ENCODE measurements around the gene STK35. TPM values are rescaled to one million over a fixed set of nuclear protein-coding genes. Genes with fewer than 3 reads are reported as not detected.
"Not testable (repeated sequence)": the region's sequence is repeated elsewhere in the genome, so short reads cannot be mapped to it uniquely, and the experiment has no call there.

Gene STK35
- total RNA-seq, 1 donor from 2014 or later = 17.4 TPM

DNA sequence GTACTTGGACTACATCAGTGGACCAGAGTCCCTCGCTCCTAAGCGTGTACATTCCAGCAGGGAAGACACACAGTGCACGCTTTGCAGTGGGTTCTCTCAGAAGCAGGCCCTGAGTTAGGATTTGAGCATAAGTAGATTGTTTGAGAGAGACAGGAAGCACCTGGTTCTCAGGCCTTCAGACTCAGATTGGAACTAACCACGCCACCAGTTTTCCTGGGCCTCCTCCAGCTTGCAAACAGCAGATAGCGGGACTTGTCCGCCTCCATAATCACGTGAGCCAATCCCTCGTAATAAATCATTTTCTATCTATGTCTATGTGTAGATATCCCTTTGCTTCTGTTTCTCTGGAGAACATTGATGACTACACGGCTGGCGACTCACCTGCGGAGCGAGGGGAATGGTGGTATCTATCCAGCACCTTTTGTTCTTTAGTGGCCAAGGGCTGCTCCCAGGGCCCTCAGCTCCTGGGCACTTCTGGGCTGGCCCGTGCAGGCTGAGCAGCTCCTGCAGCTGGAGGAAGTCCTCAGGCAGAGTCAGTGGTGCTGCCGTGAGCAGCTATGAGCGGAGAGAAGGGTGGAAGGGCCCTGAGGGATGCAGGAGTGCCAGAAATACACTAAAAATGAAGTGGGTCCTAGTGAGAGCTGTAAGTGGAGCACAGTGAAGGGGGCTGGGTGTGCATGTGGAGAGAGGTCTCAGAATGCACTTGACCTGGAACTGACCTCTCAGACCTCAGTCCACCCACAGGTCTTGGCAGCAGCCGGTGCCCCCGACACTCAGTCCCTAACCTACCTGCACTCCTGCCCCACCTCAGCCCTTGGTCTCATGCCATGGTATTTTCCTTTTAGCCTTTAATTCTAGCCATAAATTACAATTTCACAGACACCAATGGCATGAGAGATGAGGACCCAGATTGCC lies 76.9 kb downstream of the STK35 start:
- no peak for TF ChIP-seq CTCF (IDR thresholded peaks at IDR 0.05; ENCODE audit: partially characterized antibody, unreplicated experiment)
- Mint-ChIP-seq H3K27ac (ENCODE audit: unreplicated experiment) (no peak overlapping the region), H3K36me3 (ENCODE audit: unreplicated experiment) (no peaks in the 10 kb centered on the region), H3K9me3 (ENCODE audit: unreplicated experiment) (peaks cover 3% of the 10 kb centered on the region), H3K4me3 (ENCODE audit: unreplicated experiment) (no peak overlapping the region), H3K4me1 (ENCODE audit: low read depth, unreplicated experiment) (no peaks in the 10 kb centered on the region), H3K27me3 (ENCODE audit: unreplicated experiment) (peaks cover 2% of the 10 kb centered on the region)
- no peak for DNase-seq

GRCh38 chr20:2179233-2179580 lies 77.6 kb downstream of the STK35 start:
- no peak for DNase-seq
- TF ChIP-seq CTCF (IDR thresholded peaks at IDR 0.05; ENCODE audit: partially characterized antibody, unreplicated experiment) = no peak
- Mint-ChIP-seq H3K27ac (ENCODE audit: unreplicated experiment) (no peak overlapping the region), H3K4me1 (ENCODE audit: low read depth, unreplicated experiment) (no peaks in the 10 kb centered on the region), H3K4me3 (ENCODE audit: unreplicated experiment) (no peak overlapping the region), H3K36me3 (ENCODE audit: unreplicated experiment) (no peaks in the 10 kb centered on the region), H3K9me3 (ENCODE audit: unreplicated experiment) (peaks cover 3% of the 10 kb centered on the region), H3K27me3 (ENCODE audit: unreplicated experiment) (peaks cover 2% of the 10 kb centered on the region)

DNA sequence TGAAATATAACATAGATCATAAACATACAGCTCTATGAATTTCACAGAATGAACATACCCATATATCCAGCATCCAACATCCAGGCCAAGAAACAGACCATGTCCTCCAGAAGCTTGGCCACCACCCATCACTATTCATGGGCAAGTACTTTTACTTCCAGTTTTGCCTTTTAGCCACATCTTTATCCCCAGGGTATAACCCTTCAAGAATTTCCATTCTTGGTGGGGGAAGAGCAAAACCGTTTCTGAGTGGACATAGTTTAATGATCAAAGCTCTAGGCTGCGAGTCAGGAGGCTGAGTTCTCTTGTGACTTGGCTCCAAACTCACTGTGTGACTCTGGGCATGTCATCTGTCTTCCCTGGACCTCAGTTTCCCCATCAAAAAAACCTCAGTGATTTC lies 78.3 kb downstream of the STK35 start:
- Mint-ChIP-seq H3K27me3 (ENCODE audit: unreplicated experiment) (peaks cover 2% of the 10 kb centered on the region), H3K4me1 (ENCODE audit: low read depth, unreplicated experiment) (no peaks in the 10 kb centered on the region)
- TF ChIP-seq CTCF (IDR thresholded peaks at IDR 0.05; ENCODE audit: partially characterized antibody, unreplicated experiment) = no peak

DNA sequence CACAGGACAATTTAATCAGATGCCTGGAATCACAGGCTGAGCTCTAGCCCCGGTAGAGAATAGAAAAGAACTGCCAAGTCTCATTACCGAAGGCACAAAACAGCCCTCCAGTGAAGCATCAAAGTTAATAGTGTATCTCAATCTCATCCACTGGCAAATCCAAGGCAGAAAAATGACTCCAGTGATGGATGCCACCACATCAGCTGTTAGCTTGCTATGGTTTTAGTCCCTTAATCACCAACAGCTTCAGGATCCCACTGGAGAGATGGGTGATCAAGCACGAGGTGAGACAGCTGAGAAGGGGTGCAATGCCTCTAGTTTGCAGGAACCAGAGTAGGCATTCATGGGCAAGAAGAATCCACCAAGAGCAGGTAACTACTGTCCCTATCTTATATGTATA lies 81.8 kb downstream of the STK35 start:
- no peak for TF ChIP-seq CTCF (IDR thresholded peaks at IDR 0.05; ENCODE audit: partially characterized antibody, unreplicated experiment)
- H3K4me1 Mint-ChIP-seq (ENCODE audit: low read depth, unreplicated experiment) = no peaks in the 10 kb centered on the region
- DNase-seq = no peak
- H3K9me3 Mint-ChIP-seq (ENCODE audit: unreplicated experiment) = peaks cover 3% of the 10 kb centered on the region
- H3K27me3 Mint-ChIP-seq (ENCODE audit: unreplicated experiment) = peaks cover 3% of the 10 kb centered on the region
- no peak overlapping the region for H3K27ac Mint-ChIP-seq (ENCODE audit: unreplicated experiment)
- H3K4me3 Mint-ChIP-seq (ENCODE audit: unreplicated experiment) = no peak overlapping the region
- H3K36me3 Mint-ChIP-seq (ENCODE audit: unreplicated experiment) = no peaks in the 10 kb centered on the region

More for the DNA sequence above, 78.3 kb downstream of the STK35 start:
- no peaks in the 10 kb centered on the region for H3K36me3 Mint-ChIP-seq (ENCODE audit: unreplicated experiment)
- H3K9me3 Mint-ChIP-seq (ENCODE audit: unreplicated experiment) = peaks cover 3% of the 10 kb centered on the region
- H3K4me3 Mint-ChIP-seq (ENCODE audit: unreplicated experiment) = no peak overlapping the region
- no peak for DNase-seq
- no peak overlapping the region for H3K27ac Mint-ChIP-seq (ENCODE audit: unreplicated experiment)

- not testable (repeated sequence) for H3K36me3 Mint-ChIP-seq (ENCODE audit: unreplicated experiment); H3K4me1 Mint-ChIP-seq (ENCODE audit: low read depth, unreplicated experiment); H3K27me3 Mint-ChIP-seq (ENCODE audit: unreplicated experiment); H3K27ac Mint-ChIP-seq (ENCODE audit: unreplicated experiment); H3K9me3 Mint-ChIP-seq (ENCODE audit: unreplicated experiment); DNase-seq; H3K4me3 Mint-ChIP-seq (ENCODE audit: unreplicated experiment)
These were observed 83.3 kb downstream of the STK35 start for GRCh38 chr20:2184933-2185332.

Data from glutamatergic neuron (in vitro differentiated cells).